ENCODE data around the gene RHBDL1. TPM values are rescaled to one million over a fixed set of nuclear protein-coding genes. Genes with fewer than 3 reads are reported as not detected.

Gene RHBDL1
- polyA plus RNA-seq, 4 donors = 0.91 to 2.8 (median 1.1) TPM

GRCh38 chr16:652454-653305 lies 22.8 kb upstream of the RHBDL1 start:
- no peak for DNase-seq (ENCODE audit: low read depth in 4 of 4, low spot score in 3 of 4)

DNA sequence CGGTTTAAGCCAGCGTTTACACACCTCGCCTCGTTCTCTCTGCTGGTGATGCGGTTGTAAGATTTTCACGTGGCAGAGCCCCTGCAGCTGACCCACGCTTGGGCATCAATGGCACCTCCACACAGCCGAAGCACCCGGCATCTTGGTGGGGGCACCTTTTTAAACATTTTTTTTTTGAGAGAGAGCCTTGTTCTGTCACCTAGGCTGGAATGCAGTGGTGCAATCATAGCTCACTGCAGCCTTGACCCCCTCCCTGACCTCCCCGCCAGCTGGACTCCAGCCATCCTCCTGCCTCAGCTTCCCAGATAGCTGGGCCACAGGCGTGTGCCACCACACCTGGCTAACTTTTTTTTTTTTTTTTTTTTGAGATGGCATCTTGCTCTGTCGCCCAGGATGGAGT lies 21.4 kb upstream of the RHBDL1 start:
- no peak for DNase-seq (ENCODE audit: low read depth in 4 of 4, low spot score in 3 of 4)

- no peak for DNase-seq (ENCODE audit: low read depth in 4 of 4, low spot score in 3 of 4)
These were observed 18.0 kb upstream of the RHBDL1 start for GRCh38 chr16:657487-657886.

DNA sequence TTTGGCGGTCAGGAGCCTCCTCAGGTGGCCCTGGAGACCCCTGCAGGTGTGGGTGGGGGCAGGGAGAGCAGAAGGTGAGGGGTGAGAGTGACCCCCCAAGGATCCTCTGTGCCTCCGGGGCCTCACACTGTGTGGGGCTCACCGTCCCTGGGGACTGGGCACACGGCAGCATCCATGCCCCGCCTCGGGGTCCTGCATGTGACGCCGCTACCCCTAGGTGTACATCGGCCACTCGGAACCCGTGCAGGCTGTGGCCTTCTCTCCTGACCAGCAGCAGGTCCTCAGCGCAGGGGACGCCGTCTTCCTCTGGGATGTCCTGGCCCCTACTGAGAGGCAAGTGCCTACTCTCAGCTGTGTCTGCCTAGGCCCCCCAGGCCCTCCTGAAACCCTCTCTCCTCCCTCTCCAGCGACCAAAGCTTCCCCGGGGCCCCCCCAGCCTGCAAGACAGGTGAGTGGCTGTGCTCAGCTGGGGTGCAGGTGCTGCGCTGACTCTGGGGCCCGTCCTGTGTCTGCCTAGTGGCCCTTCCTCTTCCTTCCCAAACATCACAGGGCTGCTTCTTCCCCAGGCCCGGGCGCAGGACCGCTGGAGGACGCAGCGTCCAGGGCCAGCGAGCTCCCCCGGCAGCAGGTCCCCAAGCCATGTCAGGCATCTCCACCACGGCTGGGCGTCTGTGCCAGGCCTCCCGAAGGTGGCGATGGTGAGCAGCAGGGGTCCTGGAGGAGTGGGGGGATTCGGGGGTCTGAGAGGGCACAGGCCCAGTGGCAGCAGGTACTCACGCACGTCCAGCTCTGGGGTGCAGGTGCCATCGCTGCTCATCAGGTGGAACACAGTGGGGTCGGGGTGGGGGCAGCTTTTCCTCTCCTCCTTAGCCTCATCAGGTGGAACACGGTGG lies 16.5 kb upstream of the RHBDL1 start:
- DNase-seq (ENCODE audit: low read depth in 4 of 4, low spot score in 3 of 4) = no peak

- DNase-seq (ENCODE audit: low read depth in 4 of 4, low spot score in 3 of 4) = no peak
These were observed 15.9 kb upstream of the RHBDL1 start for GRCh38 chr16:659618-660017.

GRCh38 chr16:660132-660458 lies 15.4 kb upstream of the RHBDL1 start:
- DNase-seq (ENCODE audit: low read depth in 4 of 4, low spot score in 3 of 4) = no peak

GRCh38 chr16:660459-661183 lies 14.8 kb upstream of the RHBDL1 start:
- DNase-seq (ENCODE audit: low read depth in 4 of 4, low spot score in 3 of 4) = peak in 1 of 4 donors; percentile 44

GRCh38 chr16:661184-661821 lies 14.2 kb upstream of the RHBDL1 start:
- no peak for DNase-seq (ENCODE audit: low read depth in 4 of 4, low spot score in 3 of 4)

DNA sequence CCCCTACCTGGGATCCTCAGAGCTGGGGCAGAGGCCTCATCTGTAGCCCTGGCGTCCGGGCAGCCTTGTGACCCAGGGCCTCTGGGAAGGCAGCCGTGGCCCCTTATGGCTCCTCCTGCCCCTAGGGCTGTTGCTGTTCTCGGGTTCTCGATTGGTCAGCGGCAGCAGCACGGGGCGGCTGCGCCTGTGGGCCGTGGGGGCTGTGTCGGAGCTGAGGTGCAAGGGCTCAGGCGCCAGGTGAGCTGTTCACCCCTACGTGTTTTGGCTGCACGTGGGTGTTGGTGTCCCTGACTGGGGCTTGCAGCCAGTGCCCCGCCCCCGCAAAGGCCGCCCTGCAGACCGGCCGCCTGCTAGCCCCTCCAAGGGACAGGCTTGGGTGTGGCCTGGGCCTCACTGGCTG lies 13.4 kb upstream of the RHBDL1 start:
- DNase-seq (ENCODE audit: low read depth in 4 of 4, low spot score in 3 of 4) = no peak

DNA sequence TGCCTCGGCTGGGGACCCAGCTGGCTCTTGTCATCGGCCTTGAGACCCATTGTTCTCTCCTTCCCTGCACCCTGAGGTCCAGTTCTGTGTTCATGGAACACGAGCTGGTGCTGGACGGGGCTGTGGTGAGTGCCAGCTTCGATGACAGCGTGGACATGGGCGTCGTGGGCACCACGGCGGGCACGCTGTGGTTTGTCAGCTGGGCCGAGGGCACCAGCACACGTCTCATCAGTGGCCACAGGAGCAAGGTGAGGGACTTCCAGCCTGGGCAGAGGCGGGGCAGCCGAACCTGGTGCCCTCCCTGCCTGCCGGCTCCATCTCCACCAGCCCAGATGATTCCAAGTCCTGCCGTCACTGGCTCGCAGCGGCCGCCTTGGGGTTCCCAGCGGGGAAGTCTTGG lies 12.9 kb upstream of the RHBDL1 start:
- DNase-seq (ENCODE audit: low read depth in 4 of 4, low spot score in 3 of 4) = no peak

- no peak for DNase-seq (ENCODE audit: low read depth in 4 of 4, low spot score in 3 of 4)
These were observed 8.9 kb upstream of the RHBDL1 start for GRCh38 chr16:666572-666971.

GRCh38 chr16:667113-667779 lies 8.2 kb upstream of the RHBDL1 start:
- DNase-seq (ENCODE audit: low read depth in 4 of 4, low spot score in 3 of 4) = no peak

DNA sequence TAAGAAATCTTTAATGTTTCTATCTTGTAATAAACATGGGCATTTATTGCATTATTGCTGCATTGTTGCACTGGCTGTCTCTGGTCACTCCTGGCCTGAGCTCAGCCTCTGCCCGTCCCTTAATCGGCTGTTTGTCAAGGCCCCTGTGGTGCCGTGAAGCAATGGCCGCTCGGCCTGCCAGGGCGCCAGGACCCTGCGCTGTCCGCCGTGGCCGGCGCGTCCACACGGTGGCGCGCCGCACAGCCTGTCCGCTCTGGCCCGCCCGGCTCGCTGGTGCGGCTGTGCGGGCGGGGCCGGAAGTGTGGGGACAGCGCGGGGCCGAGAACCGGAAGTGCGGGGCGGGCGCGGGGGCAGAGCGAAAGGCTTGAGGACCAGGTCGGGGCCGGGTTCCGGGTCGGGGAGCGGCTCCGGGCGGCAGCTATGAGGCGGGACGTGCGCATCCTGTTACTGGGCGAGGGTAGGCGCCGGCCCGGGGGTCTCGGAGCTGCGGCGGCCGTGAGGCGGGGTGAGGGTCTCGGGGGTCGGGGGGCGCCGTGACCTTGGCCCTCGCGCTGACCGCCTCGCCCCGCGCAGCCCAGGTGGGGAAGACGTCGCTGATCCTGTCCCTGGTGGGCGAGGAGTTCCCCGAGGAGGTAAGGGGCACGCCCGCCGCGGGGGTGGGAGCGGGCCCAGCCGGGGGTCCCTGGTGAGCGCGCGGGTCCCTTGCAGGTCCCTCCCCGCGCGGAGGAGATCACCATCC lies 7.5 kb upstream of the RHBDL1 start, which contains the start of gene RHOT2:
Gene RHOT2, plus strand, starts transcription at position 353 of the 739 bp plus-strand sequence. Its CDS starts 68 bp downstream, at position 421.
- peak in 3 of 4 donors; percentile 58 to 79 (median 79) for DNase-seq (ENCODE audit: low read depth in 4 of 4, low spot score in 3 of 4)

DNA sequence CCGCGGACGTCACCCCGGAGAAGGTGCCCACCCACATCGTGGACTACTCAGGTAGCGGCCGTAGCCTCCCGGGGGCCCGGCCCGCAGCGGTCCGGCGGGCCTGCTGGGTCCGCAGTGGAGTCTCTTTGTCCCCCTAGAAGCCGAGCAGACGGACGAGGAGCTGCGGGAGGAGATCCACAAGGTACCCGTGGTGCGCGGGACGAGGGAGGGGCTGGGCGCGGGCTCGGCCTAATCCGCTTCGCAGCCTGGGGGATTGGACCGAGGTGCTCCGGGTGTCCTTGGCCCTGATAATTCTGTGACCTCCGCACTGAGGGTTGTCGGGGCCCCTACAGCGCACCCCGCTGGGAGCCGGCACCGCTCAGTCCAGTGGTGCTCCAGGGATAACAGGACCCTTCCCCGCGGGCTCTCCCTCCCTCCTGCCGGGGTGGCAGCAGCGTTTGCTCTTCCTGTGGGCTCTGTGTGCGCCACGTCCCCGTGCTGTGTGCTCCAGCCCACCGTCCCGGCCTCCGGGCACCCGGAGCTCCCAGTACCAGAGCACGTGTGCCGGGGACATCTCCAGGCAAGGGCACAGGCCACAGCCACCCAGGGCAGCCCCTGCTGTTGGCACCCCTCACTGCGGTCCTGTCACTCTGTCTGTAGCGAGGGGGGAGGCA lies 6.8 kb upstream of the RHBDL1 start:
- no peak for DNase-seq (ENCODE audit: low read depth in 4 of 4, low spot score in 3 of 4)

GRCh38 chr16:669666-670065 lies 5.8 kb upstream of the RHBDL1 start:
- DNase-seq (ENCODE audit: low read depth in 4 of 4, low spot score in 3 of 4) = no peak

- DNase-seq (ENCODE audit: low read depth in 4 of 4, low spot score in 3 of 4) = no peak
These were observed 4.8 kb upstream of the RHBDL1 start for GRCh38 chr16:670485-671352.

DNA sequence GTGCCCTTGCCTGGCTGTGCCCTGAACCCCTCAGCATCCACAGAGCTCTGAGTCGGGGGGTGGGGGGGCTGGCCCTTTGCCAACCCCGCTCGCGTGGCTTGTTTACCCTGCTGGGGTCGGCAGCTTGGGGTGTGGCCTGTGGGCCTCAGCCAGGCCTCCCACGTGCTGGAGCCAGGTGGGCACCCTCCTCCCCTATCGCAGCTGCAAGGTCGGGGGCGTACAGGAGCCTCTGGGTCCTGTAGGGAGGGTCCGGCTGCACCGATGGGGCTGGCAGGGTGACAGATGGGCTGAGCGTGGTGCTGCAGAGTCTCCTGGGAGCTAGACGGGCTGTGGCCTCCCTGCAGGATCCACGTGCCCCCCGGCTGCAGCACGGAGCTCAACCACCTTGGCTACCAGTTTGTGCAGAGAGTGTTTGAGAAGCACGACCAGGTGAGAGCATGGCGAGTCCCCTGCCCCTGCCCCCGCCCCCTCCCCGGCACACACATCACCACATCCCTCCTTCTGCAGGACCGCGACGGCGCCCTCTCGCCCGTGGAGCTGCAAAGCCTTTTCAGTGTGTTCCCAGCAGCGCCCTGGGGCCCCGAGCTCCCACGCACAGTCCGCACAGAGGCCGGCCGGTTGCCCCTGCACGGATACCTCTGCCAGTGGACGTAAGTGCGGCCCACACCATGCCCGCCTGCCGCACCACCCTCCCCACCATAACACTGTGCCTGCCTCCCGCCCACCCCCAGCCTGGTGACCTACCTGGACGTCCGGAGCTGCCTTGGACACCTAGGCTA lies 3.9 kb upstream of the RHBDL1 start:
- DNase-seq (ENCODE audit: low read depth in 4 of 4, low spot score in 3 of 4) = no peak

All from left renal pelvis (tissue), 4 donors.